GM19463 (cell line): ENCODE results near the gene LHX3.

Experiments used
- ATAC-seq: cut with Tn5 transposase; IDR thresholded peaks from one replicate; pipeline ENCODE4 v1.9.1; 2021; ENCODE audit warnings: mild to moderate bottlenecking, moderate library complexity; ENCODE audit not compliant: unreplicated experiment

LHX3 gene

GRCh38 chr9:136228107-136228875 lies 23.4 kb upstream of the LHX3 start:
- no peak for ATAC-seq

- ATAC-seq, result no peak
Observed at GRCh38 chr9:136226680-136227407, 21.9 kb upstream of the LHX3 start.

GRCh38 chr9:136225748-136226679 lies 21.1 kb upstream of the LHX3 start:
- ATAC-seq, result peak; percentile 62

GRCh38 chr9:136225366-136225747 lies 20.4 kb upstream of the LHX3 start:
- ATAC-seq, result peak; percentile 61

GRCh38 chr9:136223871-136224640 lies 19.1 kb upstream of the LHX3 start:
- ATAC-seq, result no peak

- ATAC-seq, result no peak
Observed at GRCh38 chr9:136222906-136223285, 18.0 kb upstream of the LHX3 start.

GRCh38 chr9:136222166-136222905 lies 17.4 kb upstream of the LHX3 start:
- ATAC-seq, result no peak

GRCh38 chr9:136220017-136220729 lies 15.2 kb upstream of the LHX3 start:
- ATAC-seq, result no peak

GRCh38 chr9:136219276-136219675 lies 14.3 kb upstream of the LHX3 start:
- no peak for ATAC-seq

GRCh38 chr9:136218673-136219072 lies 13.7 kb upstream of the LHX3 start:
- ATAC-seq, result no peak

GRCh38 chr9:136218271-136218670 lies 13.3 kb upstream of the LHX3 start:
- ATAC-seq, result no peak

GRCh38 chr9:136216541-136217244 lies 11.8 kb upstream of the LHX3 start:
- ATAC-seq, result no peak

GRCh38 chr9:136213733-136214132 lies 8.8 kb upstream of the LHX3 start:
- ATAC-seq, result no peak

GRCh38 chr9:136212345-136212950 lies 7.5 kb upstream of the LHX3 start:
- no peak for ATAC-seq

- ATAC-seq, result no peak
Observed at GRCh38 chr9:136211441-136212344, 6.8 kb upstream of the LHX3 start.

GRCh38 chr9:136211006-136211405 lies 6.1 kb upstream of the LHX3 start:
- no peak for ATAC-seq

- ATAC-seq, result no peak
Observed at GRCh38 chr9:136210276-136210675, 5.3 kb upstream of the LHX3 start.
